IMR-90 (cell line): Measurements from ENCODE around the gene AXIN1. TPM values are rescaled to one million over a fixed set of nuclear protein-coding genes. Genes with fewer than 3 reads are reported as not detected.

ENCODE experiments used
- ATAC-seq: fragments of 200-7000 bp; cut with Tn5 transposase; 2 replicates; pipeline ENCODE4 v1.9.1; 2020; ENCODE audit warnings: low read depth, mild to moderate bottlenecking, moderate library complexity
- BruUV-seq: library from RNA; stranded (reverse); fragments of 400-500 nt; replicated peaks from 2 replicates; lab custom pipeline; 2021; lab: Mats Ljungman, UMichigan
- CTCF ChIA-PET: fragments of 300-600 bp; formaldehyde crosslinking; extraction: SDS; loops from one replicate; lab custom pipeline; 2021; ENCODE audit warnings: antibody characterized with exemption; lab: Yijun Ruan, JAX
- POLR2A ChIA-PET: fragments of 300-600 bp; sonication (Branson Sonifier 250); formaldehyde crosslinking; loops from one replicate; lab custom pipeline; 2022; ENCODE audit warnings: antibody characterized with exemption; ENCODE audit not compliant: unreplicated experiment; lab: Charles Lee
- DNase-seq: peaks from one replicate; pipeline ENCODE4 v3.0.0; 2013
- H2AFZ ChIP-seq: replicated peaks from 2 replicates; pipeline ENCODE3; 2013; ENCODE audit warnings: low read length, mild to moderate bottlenecking; ENCODE audit not compliant: poor library complexity
- H2AK5ac ChIP-seq: 2 replicates; pipeline ENCODE4 v1.6.1; 2013; ENCODE audit warnings: low read depth, low read length, inconsistent platforms
- H2AK9ac ChIP-seq: replicated peaks from 2 replicates; pipeline ENCODE3; 2013; ENCODE audit warnings: mild to moderate bottlenecking, low read depth, low read length, moderate library complexity; ENCODE audit not compliant: poor library complexity
- H2BK120ac ChIP-seq: 2 replicates; pipeline ENCODE4 v1.6.1; 2013; ENCODE audit warnings: low read depth, low read length, inconsistent platforms
- H2BK15ac ChIP-seq: 3 replicates; pipeline ENCODE4 v1.6.1; 2013; ENCODE audit warnings: low read depth, low read length, inconsistent platforms
- H2BK20ac ChIP-seq: 2 replicates; pipeline ENCODE4 v1.6.1; 2013; ENCODE audit warnings: low read depth, mild to moderate bottlenecking, inconsistent platforms, low read length, moderate library complexity
- H2BK5ac ChIP-seq: 2 replicates; pipeline ENCODE4 v1.6.1; 2013; ENCODE audit warnings: mild to moderate bottlenecking, low read depth, low read length, inconsistent platforms; ENCODE audit not compliant: poor library complexity, severe bottlenecking
- H3K14ac ChIP-seq: replicated peaks from 2 replicates; pipeline ENCODE4 v1.6.1; 2013; ENCODE audit warnings: low read depth, low read length, inconsistent platforms
- H3K18ac ChIP-seq: 2 replicates; pipeline ENCODE4 v1.6.1; 2013; ENCODE audit warnings: low read depth, low read length, control low read depth
- H3K23ac ChIP-seq: 2 replicates; pipeline ENCODE4 v1.6.1; 2013; ENCODE audit warnings: low read depth, low read length, inconsistent platforms
- H3K27ac ChIP-seq: 2 replicates; pipeline ENCODE4 v1.5.1; 2013; ENCODE audit warnings: mild to moderate bottlenecking, control low read depth, low read length; ENCODE audit not compliant: insufficient read depth
- H3K27me3 ChIP-seq: 2 replicates; pipeline ENCODE4 v1.6.1; 2013; ENCODE audit warnings: low read length; ENCODE audit not compliant: control insufficient read depth, insufficient read depth
- H3K36me3 ChIP-seq: 2 replicates; pipeline ENCODE4 v1.6.1; 2013; ENCODE audit warnings: low read length, mixed read lengths; ENCODE audit not compliant: control insufficient read depth, insufficient read depth
- H3K4ac ChIP-seq: 2 replicates; pipeline ENCODE4 v1.6.1; 2013; ENCODE audit warnings: low read depth, low read length, inconsistent platforms
- H3K4me1 ChIP-seq: 2 replicates; pipeline ENCODE4 v1.6.1; 2013; ENCODE audit warnings: low read length, mixed read lengths; ENCODE audit not compliant: control insufficient read depth, insufficient read depth
- H3K4me2 ChIP-seq: 2 replicates; pipeline ENCODE4 v1.6.1; 2013; ENCODE audit warnings: low read depth, mild to moderate bottlenecking, control low read depth, low read length, moderate library complexity
- H3K4me3 ChIP-seq: 2 replicates; pipeline ENCODE4 v1.5.1; 2013; ENCODE audit warnings: low read depth, mild to moderate bottlenecking, control low read depth, low read length, moderate library complexity; ENCODE audit not compliant: insufficient read depth
- H3K56ac ChIP-seq: 2 replicates; pipeline ENCODE4 v1.6.1; 2013; ENCODE audit warnings: low read length, inconsistent platforms; ENCODE audit not compliant: insufficient read depth; ENCODE audit errors: extremely low read depth
- H3K79me1 ChIP-seq, 2 experiments: 2 replicates each; pipeline ENCODE4 v1.6.1; 2013; ENCODE audit warnings: low read length in 2 of 2, inconsistent platforms in 1 of 2, low read depth in 1 of 2
- H3K9ac ChIP-seq: 2 replicates; pipeline ENCODE4 v1.6.1; 2013; ENCODE audit warnings: low read depth, low read length, control low read depth
- H3K9me1 ChIP-seq: 2 replicates; pipeline ENCODE4 v1.6.1; 2013; ENCODE audit warnings: low read length, inconsistent platforms; ENCODE audit not compliant: insufficient read depth
- H3K9me3 ChIP-seq: 2 replicates; pipeline ENCODE4 v1.6.1; 2013; ENCODE audit warnings: low read length; ENCODE audit not compliant: control insufficient read depth, insufficient read depth
- H4K20me1 ChIP-seq: 2 replicates; pipeline ENCODE4 v1.6.1; 2013; ENCODE audit warnings: low read length, inconsistent platforms; ENCODE audit not compliant: insufficient read depth
- H4K5ac ChIP-seq: 2 replicates; pipeline ENCODE4 v1.6.1; 2013; ENCODE audit warnings: mild to moderate bottlenecking, low read depth, low read length, control low read depth
- H4K8ac ChIP-seq, 2 experiments: 2 replicates each; pipeline ENCODE4 v1.6.1; 2013; ENCODE audit warnings: low read depth in 2 of 2, low read length in 2 of 2, control low read depth in 1 of 2, inconsistent platforms in 1 of 2
- H4K91ac ChIP-seq: 2 replicates; pipeline ENCODE4 v1.6.1; 2013; ENCODE audit warnings: low read depth, low read length, inconsistent platforms; ENCODE audit not compliant: insufficient read depth
- BHLHE40 ChIP-seq: fragments of 150-350 bp; IDR thresholded peaks from 2 replicates; pipeline ENCODE4 v1.6.1; 2016; ENCODE audit warnings: mild to moderate bottlenecking, low read depth, low read length
- CEBPB ChIP-seq: IDR thresholded peaks from 2 replicates; pipeline ENCODE4 v1.6.1; 2012; ENCODE audit warnings: low read depth, low read length, improper control_type of control experiment
- CHD1 ChIP-seq: IDR thresholded peaks from 2 replicates; pipeline ENCODE4 v1.6.1; 2012; ENCODE audit warnings: low read depth, low read length, improper control_type of control experiment
- CTCF ChIP-seq: conservative IDR thresholded peaks from 2 replicates; pipeline ENCODE4 v1.5.1; 2012; ENCODE audit warnings: mild to moderate bottlenecking, low read depth, low read length, improper control_type of control experiment
- ELK1 ChIP-seq: fragments of 150-350 bp; IDR thresholded peaks from 2 replicates; pipeline ENCODE4 v1.6.1; 2016; ENCODE audit warnings: low read depth, mild to moderate bottlenecking, low read length, moderate library complexity, borderline replicate concordance
- FOS ChIP-seq: fragments of 150-350 bp; IDR thresholded peaks from 2 replicates; pipeline ENCODE4 v1.6.1; 2016; ENCODE audit warnings: low read depth, low read length
- MAFK ChIP-seq: IDR thresholded peaks from 2 replicates; pipeline ENCODE4 v1.6.1; 2012; ENCODE audit warnings: low read depth, low read length, improper control_type of control experiment
- MAZ ChIP-seq: IDR thresholded peaks from 2 replicates; pipeline ENCODE4 v1.6.1; 2012; ENCODE audit warnings: low read depth, mild to moderate bottlenecking, low read length, improper control_type of control experiment, moderate library complexity, borderline replicate concordance
- MXI1 ChIP-seq: IDR thresholded peaks from 2 replicates; pipeline ENCODE4 v1.6.1; 2012; ENCODE audit warnings: low read depth, mild to moderate bottlenecking, low read length, moderate library complexity, borderline replicate concordance
- NFE2L2 ChIP-seq: fragments of 150-350 bp; IDR thresholded peaks from 2 replicates; pipeline ENCODE4 v1.6.1; 2016; ENCODE audit warnings: low read depth, mild to moderate bottlenecking, low read length
- POLR2A ChIP-seq: IDR thresholded peaks from 2 replicates; pipeline ENCODE4 v1.6.1; 2012; ENCODE audit warnings: mild to moderate bottlenecking, low read depth, low read length
- RAD21 ChIP-seq: IDR thresholded peaks from 2 replicates; pipeline ENCODE4 v1.6.1; 2012; ENCODE audit warnings: low read length, improper control_type of control experiment
- RCOR1 ChIP-seq: IDR thresholded peaks from 2 replicates; pipeline ENCODE4 v1.6.1; 2012; ENCODE audit warnings: mild to moderate bottlenecking, low read length, improper control_type of control experiment; ENCODE audit not compliant: insufficient replicate concordance
- SMC3 ChIP-seq: fragments of 150-350 bp; IDR thresholded peaks from 2 replicates; pipeline ENCODE4 v1.6.1; 2016; ENCODE audit warnings: low read depth, mild to moderate bottlenecking, antibody characterized with exemption, low read length, moderate library complexity
- USF2 ChIP-seq: fragments of 150-350 bp; IDR thresholded peaks from 2 replicates; pipeline ENCODE4 v1.6.1; 2017; ENCODE audit warnings: mild to moderate bottlenecking, antibody characterized with exemption, low read length, low read depth
- WGBS, 2 experiments: methylation state at CpG; one replicate each; pipeline versions ENCODE4 v1.1.5 to v1.1.7; 2013; ENCODE audit warnings: missing lambda C conversion rate in 2 of 2; ENCODE audit not compliant: insufficient read length in 1 of 2; ENCODE audit errors: extremely low coverage in 2 of 2; 5-methylcytosine and 5-hydroxymethylcytosine counted together
- dilution Hi-C: fragments of 300-500 bp; cut with HindIII; formaldehyde crosslinking; loops from one replicate; pipeline ENCODE4 v1.14.3; 2018; ENCODE audit warnings: low sequenced_read_pairs; ENCODE audit not compliant: unreplicated experiment
- in situ Hi-C: fragments of 300-500 bp; cut with MboI; formaldehyde crosslinking; loops from 3 replicates; pipeline ENCODE4 v1.14.3; 2019; ENCODE audit warnings: low sequenced_read_pairs, inconsistent platforms, mixed read lengths
- intact Hi-C: fragments of 100-400 bp; cut with micrococcal nuclease; formaldehyde crosslinking; loops from 2 replicates; pipeline ENCODE4 v1.10.0; 2022
- polyA plus RNA-seq, 3 experiments: library from polyadenylated mRNA; depleted of rRNA; stranded (reverse); fragments of >200 nt; gene quantifications; 2 replicates each; pipeline ENCODE4 v1.2.3, GENCODE V29; 2012; ENCODE audit warnings: low replicate concordance in 1 of 3
- total RNA-seq: library from RNA; depleted of rRNA; stranded (reverse); fragments of >200 nt; gene quantifications from 2 replicates; pipeline ENCODE4 v1.2.3, GENCODE V29; 2012

AXIN1 gene
- total and polyA plus RNA-seq, 2 of the 4 experiments (the other 2 are of a cell fraction): 10.9 to 14.2 TPM

GRCh38 chr16:383326-384051 lies 31.0 kb upstream of the AXIN1 start:
- 60% methylated on average over 18 of the region's 33 CpGs; no CpG with 5 or more reads in 1 of the 2 experiments for WGBS, 2 experiments
- intact Hi-C loops: no loop called here
- TF ChIP-seq CHD1: no peak
- TF ChIP-seq FOS: no peak
- TF ChIP-seq CEBPB: no peak
- no peak for TF ChIP-seq ELK1
- TF ChIP-seq MXI1: no peak
- TF ChIP-seq MAFK: no peak
- no peak for TF ChIP-seq NFE2L2
- no peak for TF ChIP-seq MAZ
- no peak for TF ChIP-seq SMC3
- TF ChIP-seq BHLHE40: no peak
- TF ChIP-seq CTCF: no peak
- no peak for TF ChIP-seq POLR2A
- TF ChIP-seq RCOR1: no peak
- no peak for TF ChIP-seq USF2
- TF ChIP-seq RAD21: no peak

More at GRCh38 chr16:383326-384051, 31.0 kb upstream of the AXIN1 start:
- H3K4me1 ChIP-seq: peaks cover 5% of the 10 kb centered on the region; the same call in 1 of the 2 replicates
- no peak overlapping the region for H4K91ac ChIP-seq
- no peak overlapping the region for H3K4me3 ChIP-seq
- no peaks in the 10 kb centered on the region for H3K27me3 ChIP-seq
- H3K9me3 ChIP-seq: no peaks in the 10 kb centered on the region
- no peaks in the 10 kb centered on the region for H3K36me3 ChIP-seq
- H3K9me1 ChIP-seq: 0 out of 2 replicates have a peak, but pooled peaks cover 3% of the 10 kb centered on the region
- H3K4ac ChIP-seq: no peak overlapping the region
- peaks cover 15% of the 10 kb centered on the region for H4K20me1 ChIP-seq
- CTCF ChIA-PET: no interaction called here
- H3K14ac ChIP-seq: no peak overlapping the region
- no peak overlapping the region; the same call in 1 of the 2 replicates for H2AK5ac ChIP-seq
- H2AFZ ChIP-seq: peak overlapping the region; percentile 51
- no peak overlapping the region for H4K8ac ChIP-seq
- no peak overlapping the region for H3K27ac ChIP-seq
- in situ Hi-C loops (no loop called here), dilution Hi-C loops (no loop called here)
- POLR2A ChIA-PET: no interaction called here
- H2AK9ac ChIP-seq: peak overlapping the region; percentile 65
- no peak overlapping the region for H3K9ac ChIP-seq
- H3K79me1 ChIP-seq: peaks cover 12 to 27% of the 10 kb centered on the region in 2 experiments; a peak in 3 of 4 replicates
- ATAC-seq: no peak
- H2BK15ac ChIP-seq: no peak overlapping the region
- no peak overlapping the region for H2BK5ac ChIP-seq
- no peak for DNase-seq
- no peak overlapping the region; the same call in 1 of the 2 replicates for H3K4me2 ChIP-seq
- peak overlapping the region; percentile 51; the same call in 1 of the 2 replicates for H3K23ac ChIP-seq
- H2BK20ac ChIP-seq: no peak overlapping the region
- no peak overlapping the region for H3K56ac ChIP-seq
- H2BK120ac ChIP-seq: no peak overlapping the region
- no peak overlapping the region for H4K5ac ChIP-seq
- BruUV-seq: no TSS peak
- no peak overlapping the region for H3K18ac ChIP-seq
